H9 (cell line): ENCODE measurements around the gene PIK3CG. TPM values are rescaled to one million over a fixed set of nuclear protein-coding genes. Genes with fewer than 3 reads are reported as not detected.

Experiments
- DNase-seq: peaks from one replicate; pipeline ENCODE4 v3.0.0-alpha.2; 2017
- H2AFZ ChIP-seq: one replicate; pipeline ENCODE4 v1.6.1; 2013; ENCODE audit warnings: mild to moderate bottlenecking, low read length, control low read depth, moderate library complexity
- H2AK5ac ChIP-seq: 2 replicates; pipeline ENCODE4 v1.6.1; 2013; ENCODE audit warnings: low read length, control low read depth, mixed read lengths; ENCODE audit not compliant: insufficient read length
- H2BK120ac ChIP-seq: one replicate; pipeline ENCODE4 v1.6.1; 2013; ENCODE audit warnings: low read depth, mild to moderate bottlenecking, low read length, control low read depth, inconsistent platforms; ENCODE audit not compliant: poor library complexity, severe bottlenecking
- H2BK12ac ChIP-seq: 2 replicates; pipeline ENCODE4 v1.6.1; 2013; ENCODE audit warnings: low read length, control low read depth, mixed read lengths, low read depth; ENCODE audit not compliant: insufficient read length
- H2BK15ac ChIP-seq: 2 replicates; pipeline ENCODE4 v1.6.1; 2013; ENCODE audit warnings: low read depth, low read length, control low read depth
- H2BK20ac ChIP-seq: one replicate; pipeline ENCODE4 v1.6.1; 2013; ENCODE audit warnings: low read depth, mild to moderate bottlenecking, low read length, control low read depth, inconsistent platforms; ENCODE audit not compliant: poor library complexity, severe bottlenecking
- H2BK5ac ChIP-seq: 2 replicates; pipeline ENCODE4 v1.6.1; 2013; ENCODE audit warnings: low read length, control low read depth, mixed read lengths; ENCODE audit not compliant: insufficient read length
- H3K14ac ChIP-seq: 2 replicates; pipeline ENCODE4 v1.6.1; 2013; ENCODE audit warnings: low read length, control low read depth; ENCODE audit not compliant: insufficient read depth
- H3K18ac ChIP-seq: 2 replicates; pipeline ENCODE4 v1.6.1; 2013; ENCODE audit warnings: low read depth, mild to moderate bottlenecking, mixed read lengths, low read length, control low read depth; ENCODE audit not compliant: insufficient read length
- H3K23ac ChIP-seq: 2 replicates; pipeline ENCODE4 v1.6.1; 2013; ENCODE audit warnings: low read length, control low read depth, mixed read lengths, low read depth; ENCODE audit not compliant: insufficient read length
- H3K23me2 ChIP-seq: 2 replicates; pipeline ENCODE4 v1.6.1; 2013; ENCODE audit warnings: low read depth, mild to moderate bottlenecking, mixed read lengths, low read length, control low read depth; ENCODE audit not compliant: insufficient read length, poor library complexity, severe bottlenecking
- H3K27ac ChIP-seq: 2 replicates; pipeline ENCODE4 v1.5.1; 2013; ENCODE audit warnings: low read length, control low read depth, mixed read lengths, low read depth; ENCODE audit not compliant: insufficient read length
- H3K27me3 ChIP-seq: 2 replicates; pipeline ENCODE4 v1.6.1; 2013; ENCODE audit warnings: low read length, control low read depth, inconsistent platforms; ENCODE audit not compliant: insufficient read depth
- H3K4ac ChIP-seq: 2 replicates; pipeline ENCODE4 v1.6.1; 2013; ENCODE audit warnings: low read depth, mild to moderate bottlenecking, control low read depth, inconsistent platforms, low read length, moderate library complexity
- H3K4me1 ChIP-seq: 2 replicates; pipeline ENCODE4 v1.6.1; 2013; ENCODE audit warnings: low read length, control low read depth, inconsistent platforms; ENCODE audit not compliant: insufficient read depth
- H3K4me2 ChIP-seq: 2 replicates; pipeline ENCODE4 v1.6.1; 2013; ENCODE audit warnings: low read length, control low read depth, mixed read lengths; ENCODE audit not compliant: insufficient read length, insufficient read depth
- H3K56ac ChIP-seq: 2 replicates; pipeline ENCODE4 v1.6.1; 2013; ENCODE audit warnings: low read depth, mild to moderate bottlenecking, mixed read lengths, low read length, control low read depth; ENCODE audit not compliant: insufficient read length
- H3K79me1 ChIP-seq: 2 replicates; pipeline ENCODE4 v1.6.1; 2013; ENCODE audit warnings: low read depth, mild to moderate bottlenecking, moderate library complexity, low read length, control low read depth, inconsistent platforms; ENCODE audit not compliant: insufficient read depth, poor library complexity, severe bottlenecking
- H3K79me2 ChIP-seq: 2 replicates; pipeline ENCODE4 v1.6.1; 2013; ENCODE audit warnings: low read length, control low read depth, inconsistent platforms; ENCODE audit not compliant: insufficient read depth
- H3K9ac ChIP-seq: 2 replicates; pipeline ENCODE4 v1.6.1; 2013; ENCODE audit warnings: low read length, control low read depth, mixed read lengths; ENCODE audit not compliant: insufficient read length; ENCODE audit errors: extremely low read depth
- H3K9me3 ChIP-seq: one replicate; pipeline ENCODE4 v1.6.1; 2013; ENCODE audit warnings: low read depth, low read length, inconsistent platforms; ENCODE audit not compliant: control insufficient read depth
- H3T11ph ChIP-seq: one replicate; pipeline ENCODE4 v1.6.1; 2013; ENCODE audit warnings: mild to moderate bottlenecking, low read length, control low read depth, inconsistent platforms
- H4K20me1 ChIP-seq: one replicate; pipeline ENCODE4 v1.6.1; 2013; ENCODE audit not compliant: control insufficient read depth, insufficient read length, insufficient read depth
- H4K5ac ChIP-seq: 2 replicates; pipeline ENCODE4 v1.6.1; 2013; ENCODE audit warnings: low read depth, mild to moderate bottlenecking, mixed read lengths, low read length, control low read depth; ENCODE audit not compliant: insufficient read length
- H4K8ac ChIP-seq: replicated peaks from 2 replicates; pipeline ENCODE4 v1.6.1; 2013; ENCODE audit warnings: low read length, control low read depth, mixed read lengths, low read depth; ENCODE audit not compliant: insufficient read length
- H4K91ac ChIP-seq: 2 replicates; pipeline ENCODE4 v1.6.1; 2013; ENCODE audit warnings: low read depth, mild to moderate bottlenecking, moderate library complexity, mixed read lengths, low read length, control low read depth; ENCODE audit not compliant: insufficient read length
- H3K27ac Mint-ChIP-seq, 3 experiments: 2 replicates in 2 of 3; 3 replicates in 1 of 3; pipeline ENCODE4 v1.8.0; 2020 to 2021; ENCODE audit warnings: mixed read lengths in 3 of 3, mild to moderate bottlenecking in 1 of 3, moderate library complexity in 1 of 3
- H3K27me3 Mint-ChIP-seq: 2 replicates; pipeline ENCODE4 v1.8.0; 2021; ENCODE audit warnings: low read depth, mild to moderate bottlenecking, moderate library complexity, mixed read lengths
- H3K36me3 Mint-ChIP-seq, 3 experiments: 2 replicates in 2 of 3; 3 replicates in 1 of 3; pipeline ENCODE4 v1.8.0; 2020 to 2021; ENCODE audit warnings: low read depth in 3 of 3, mixed read lengths in 3 of 3; ENCODE audit not compliant: insufficient read depth in 1 of 3
- H3K4me1 Mint-ChIP-seq, 2 experiments: 2 replicates each; pipeline ENCODE4 v1.8.0; 2020; ENCODE audit warnings: mixed read lengths in 2 of 2
- H3K4me3 Mint-ChIP-seq, 2 experiments: 2 replicates in 1 of 2; 3 replicates in 1 of 2; pipeline ENCODE4 v1.8.0; 2020 to 2021; ENCODE audit warnings: mild to moderate bottlenecking in 2 of 2, mixed read lengths in 2 of 2, moderate library complexity in 1 of 2
- H3K9me3 Mint-ChIP-seq, 2 experiments: 2 replicates in 1 of 2; 3 replicates in 1 of 2; pipeline ENCODE4 v1.8.0; 2020; ENCODE audit warnings: mild to moderate bottlenecking in 2 of 2, mixed read lengths in 2 of 2, moderate library complexity in 1 of 2
- WGBS: extraction: QIAGEN DNeasy Blood & Tissue Kit; methylation state at CpG from one replicate; pipeline ENCODE4 v1.1.7; 2013; ENCODE audit warnings: missing lambda C conversion rate, low lambda C conversion rate, mixed read lengths; ENCODE audit not compliant: insufficient read length; ENCODE audit errors: extremely low coverage; 5-methylcytosine and 5-hydroxymethylcytosine counted together
- total RNA-seq: library from RNA; stranded (reverse); gene quantifications from 2 replicates; pipeline ENCODE4 v1.2.1, GENCODE V29; 2021
- TF ChIP-seq, protein P1 (sequence below): fragments of 200-600 bp; sonication (generic); conservative IDR thresholded peaks from 3 replicates; pipeline ENCODE4 v1.8.0; 2021; ENCODE audit warnings: antibody characterized with exemption, mild to moderate bottlenecking

Gene PIK3CG
- total RNA-seq, 1 experiment from 2014 or later = not detected

GRCh38 chr7:106952658-106953231 lies 87.7 kb downstream of the PIK3CG start:
- Mint-ChIP-seq H3K9me3 (no peaks in the 10 kb centered on the region; a peak in 1 of 5 replicates), H3K27ac (no peak overlapping the region)

More at GRCh38 chr7:106952658-106953231, 87.7 kb downstream of the PIK3CG start:
- DNase-seq = no peak
- Histone ChIP-seq H3K18ac (no peak overlapping the region), H2AFZ (no peak overlapping the region), H4K20me1 (no peaks in the 10 kb centered on the region), H3K9me3 (no peaks in the 10 kb centered on the region), H3K79me2 (no peaks in the 10 kb centered on the region), H4K8ac (no peak overlapping the region), H3K23ac (no peak overlapping the region), H2BK12ac (no peak overlapping the region), H2BK15ac (no peak overlapping the region), H2AK5ac (no peak overlapping the region), H3K4me2 (no peak overlapping the region), H3K27ac (no peak overlapping the region), H3T11ph (no peak overlapping the region), H3K14ac (peak overlapping the region; percentile 56; the same call in 1 of the 2 replicates), H3K27me3 (no peaks in the 10 kb centered on the region), H2BK20ac (no peak overlapping the region), H2BK120ac (no peak overlapping the region), H3K56ac (no peak overlapping the region), H3K23me2 (no peaks in the 10 kb centered on the region), H2BK5ac (no peak overlapping the region), H3K4me1 (peaks cover 4% of the 10 kb centered on the region), H3K4ac (no peak overlapping the region), H3K9ac (no peak overlapping the region), H3K79me1 (no peaks in the 10 kb centered on the region), H4K91ac (no peak overlapping the region), H4K5ac (no peak overlapping the region)
- Mint-ChIP-seq H3K36me3 (no peaks in the 10 kb centered on the region), H3K4me3 (no peak overlapping the region), H3K27me3 (no peaks in the 10 kb centered on the region; the same call in none of the 2 replicates), H3K4me1 (peaks cover 24 to 28% of the 10 kb centered on the region in 2 experiments)
- TF ChIP-seq, protein P1, sequence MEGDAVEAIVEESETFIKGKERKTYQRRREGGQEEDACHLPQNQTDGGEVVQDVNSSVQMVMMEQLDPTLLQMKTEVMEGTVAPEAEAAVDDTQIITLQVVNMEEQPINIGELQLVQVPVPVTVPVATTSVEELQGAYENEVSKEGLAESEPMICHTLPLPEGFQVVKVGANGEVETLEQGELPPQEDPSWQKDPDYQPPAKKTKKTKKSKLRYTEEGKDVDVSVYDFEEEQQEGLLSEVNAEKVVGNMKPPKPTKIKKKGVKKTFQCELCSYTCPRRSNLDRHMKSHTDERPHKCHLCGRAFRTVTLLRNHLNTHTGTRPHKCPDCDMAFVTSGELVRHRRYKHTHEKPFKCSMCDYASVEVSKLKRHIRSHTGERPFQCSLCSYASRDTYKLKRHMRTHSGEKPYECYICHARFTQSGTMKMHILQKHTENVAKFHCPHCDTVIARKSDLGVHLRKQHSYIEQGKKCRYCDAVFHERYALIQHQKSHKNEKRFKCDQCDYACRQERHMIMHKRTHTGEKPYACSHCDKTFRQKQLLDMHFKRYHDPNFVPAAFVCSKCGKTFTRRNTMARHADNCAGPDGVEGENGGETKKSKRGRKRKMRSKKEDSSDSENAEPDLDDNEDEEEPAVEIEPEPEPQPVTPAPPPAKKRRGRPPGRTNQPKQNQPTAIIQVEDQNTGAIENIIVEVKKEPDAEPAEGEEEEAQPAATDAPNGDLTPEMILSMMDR = no peak
- no CpG with 5 or more reads among the region's 5 CpGs for WGBS
